MM.1S (cell line): ENCODE data around the gene TRIM36.

Experiments used
- DNase-seq: peaks from one replicate; pipeline ENCODE4 v3.0.0-alpha.2; 2015
- H2AFZ ChIP-seq: fragments of 300-600 bp; sonication (generic); 2 replicates; pipeline ENCODE4 v1.6.0; 2016; ENCODE audit warnings: antibody characterized with exemption, low read length
- H3F3A ChIP-seq: fragments of 300-600 bp; sonication (generic); 2 replicates; pipeline ENCODE4 v1.6.1; 2016; ENCODE audit warnings: mild to moderate bottlenecking, antibody characterized with exemption, low read length, moderate library complexity, mixed read lengths; ENCODE audit not compliant: insufficient read depth
- H3K27ac ChIP-seq: fragments of 300-600 bp; sonication (generic); 2 replicates; pipeline ENCODE4 v1.5.1; 2016; ENCODE audit warnings: mild to moderate bottlenecking, low read length
- H3K27me3 ChIP-seq: fragments of 300-600 bp; sonication (generic); replicated peaks from 2 replicates; pipeline ENCODE4 v1.6.0; 2016; ENCODE audit warnings: low read length; ENCODE audit not compliant: insufficient read depth
- H3K36me3 ChIP-seq: fragments of 300-600 bp; sonication (generic); replicated peaks from 2 replicates; pipeline ENCODE4 v1.6.1; 2016; ENCODE audit warnings: mild to moderate bottlenecking, low read length, mixed read lengths; ENCODE audit not compliant: insufficient read depth
- H3K4me1 ChIP-seq: fragments of 300-600 bp; sonication (generic); 2 replicates; pipeline ENCODE4 v1.6.1; 2016; ENCODE audit warnings: low read length, mixed read lengths
- H3K4me2 ChIP-seq: fragments of 300-600 bp; sonication (generic); 2 replicates; pipeline ENCODE4 v1.6.0; 2016; ENCODE audit warnings: low read depth, low read length
- H3K4me3 ChIP-seq: fragments of 300-600 bp; sonication (generic); 2 replicates; pipeline ENCODE4 v1.5.1; 2016; ENCODE audit warnings: low read length, mixed read lengths
- H3K79me2 ChIP-seq: fragments of 300-600 bp; sonication (generic); 2 replicates; pipeline ENCODE4 v1.6.1; 2016; ENCODE audit warnings: mixed run types, low read length, mixed read lengths
- H3K9ac ChIP-seq: fragments of 300-600 bp; sonication (generic); 2 replicates; pipeline ENCODE4 v1.6.1; 2016; ENCODE audit warnings: low read length, mixed read lengths
- H3K9me2 ChIP-seq: fragments of 300-600 bp; sonication (generic); replicated peaks from 2 replicates; pipeline ENCODE4 v1.6.1; 2016; ENCODE audit warnings: mild to moderate bottlenecking, low read length, mixed read lengths; ENCODE audit not compliant: insufficient read depth
- H3K9me3 ChIP-seq: fragments of 300-600 bp; sonication (generic); replicated peaks from 2 replicates; pipeline ENCODE4 v1.6.1; 2016; ENCODE audit warnings: mild to moderate bottlenecking, low read length, mixed read lengths; ENCODE audit not compliant: insufficient read depth
- H4K20me1 ChIP-seq: fragments of 300-600 bp; sonication (generic); 2 replicates; pipeline ENCODE4 v1.6.1; 2016; ENCODE audit warnings: mild to moderate bottlenecking, low read length, moderate library complexity, mixed read lengths; ENCODE audit not compliant: insufficient read depth
- CTCF ChIP-seq: fragments of 300-600 bp; sonication (generic); IDR thresholded peaks from 2 replicates; pipeline ENCODE4 v1.5.1; 2016; ENCODE audit warnings: antibody characterized with exemption, low read length, mixed read lengths
- EZH2 ChIP-seq: fragments of 300-600 bp; sonication (generic); optimal IDR thresholded peaks from 2 replicates; pipeline ENCODE3; 2017; ENCODE audit warnings: low read depth, mild to moderate bottlenecking, antibody characterized with exemption, low read length, mixed read lengths
- EZH2phosphoT487 ChIP-seq: fragments of 300-600 bp; sonication (generic); IDR thresholded peaks from 2 replicates; pipeline ENCODE4 v1.6.1; 2018; ENCODE audit warnings: antibody characterized with exemption, low read length

The TRIM36 gene

GRCh38 chr5:115169487-115170133 is at the start of gene TRIM36:
Gene TRIM36 (minus strand): TSS chr5:115169908. CDS start chr5:115169634, 274 bp downstream.
- Histone ChIP-seq H3K36me3 (no peaks in the 10 kb centered on the region), H2AFZ (peak within 1 kb of the TSS; percentile 99), H3K4me1 (peaks cover 7% of the 10 kb centered on the region; the same call in 1 of the 2 replicates), H3K4me3 (peak within 1 kb of the TSS; percentile 79), H3K27ac (peak within 1 kb of the TSS; percentile 57; the same call in 1 of the 2 replicates), H3K9ac (peak within 1 kb of the TSS; percentile 67), H3K4me2 (peak within 1 kb of the TSS; percentile 98), H3K79me2 (peaks cover 3% of the 10 kb centered on the region; the same call in 1 of the 2 replicates), H3F3A (0 out of 2 replicates have a peak, but pooled peaks cover 2% of the 10 kb centered on the region), H3K27me3 (no peaks in the 10 kb centered on the region; the same call in 1 of the 2 replicates), H3K9me2 (no peaks in the 10 kb centered on the region), H3K9me3 (no peaks in the 10 kb centered on the region), H4K20me1 (no peaks in the 10 kb centered on the region)
- TF ChIP-seq CTCF, result peak; percentile 27; the same call in 1 of the 2 replicates
- no peak for TF ChIP-seq EZH2phosphoT487
- DNase-seq, result peak; percentile 94

- Histone ChIP-seq H3F3A (peaks cover 12% of the 10 kb centered on the region; the same call in 1 of the 2 replicates), H3K9ac (no peak overlapping the region), H3K27ac (no peak overlapping the region), H3K4me1 (peaks cover 17% of the 10 kb centered on the region), H3K4me3 (no peak overlapping the region), H2AFZ (no peak overlapping the region), H4K20me1 (no peaks in the 10 kb centered on the region), H3K4me2 (no peak overlapping the region), H3K27me3 (no peaks in the 10 kb centered on the region), H3K9me3 (no peaks in the 10 kb centered on the region), H3K79me2 (no peaks in the 10 kb centered on the region), H3K36me3 (no peaks in the 10 kb centered on the region), H3K9me2 (no peaks in the 10 kb centered on the region)
- DNase-seq, result no peak
- TF ChIP-seq EZH2phosphoT487, result no peak
- no peak for TF ChIP-seq CTCF
- no peak for TF ChIP-seq EZH2
These were observed 44.8 kb upstream of the TRIM36 start for GRCh38 chr5:115214541-115214940.

- no peak overlapping the region for H3K9ac ChIP-seq
- no peak for TF ChIP-seq CTCF
- TF ChIP-seq EZH2phosphoT487, result no peak
- TF ChIP-seq EZH2, result no peak
- peaks cover 25% of the 10 kb centered on the region for H3K4me1 ChIP-seq
- H3K9me3 ChIP-seq, result no peaks in the 10 kb centered on the region
- peaks cover 19% of the 10 kb centered on the region for H3F3A ChIP-seq
- H3K27me3 ChIP-seq, result no peaks in the 10 kb centered on the region
- H3K36me3 ChIP-seq, result no peaks in the 10 kb centered on the region
- no peak overlapping the region for H2AFZ ChIP-seq
- H4K20me1 ChIP-seq, result no peaks in the 10 kb centered on the region
- peak overlapping the region; percentile 59; the same call in 1 of the 2 replicates for H3K27ac ChIP-seq
- no peak overlapping the region for H3K4me3 ChIP-seq
- no peaks in the 10 kb centered on the region for H3K9me2 ChIP-seq
- DNase-seq, result peak; percentile 96
- peak overlapping the region; percentile 33; the same call in 1 of the 2 replicates for H3K4me2 ChIP-seq
- H3K79me2 ChIP-seq, result no peaks in the 10 kb centered on the region
These were observed 39.6 kb upstream of the TRIM36 start for GRCh38 chr5:115209279-115209678.
